DMS153 treated with DMSO at 0.1 percent for 48 hours (cell line): Measurements from ENCODE around the gene EBF3.

Source experiments
- DNase-seq: peaks from one replicate; lab custom pipeline; 2025; ENCODE audit not compliant: unreplicated experiment; lab: John Stamatoyannopoulos, UW

Gene EBF3

DNA sequence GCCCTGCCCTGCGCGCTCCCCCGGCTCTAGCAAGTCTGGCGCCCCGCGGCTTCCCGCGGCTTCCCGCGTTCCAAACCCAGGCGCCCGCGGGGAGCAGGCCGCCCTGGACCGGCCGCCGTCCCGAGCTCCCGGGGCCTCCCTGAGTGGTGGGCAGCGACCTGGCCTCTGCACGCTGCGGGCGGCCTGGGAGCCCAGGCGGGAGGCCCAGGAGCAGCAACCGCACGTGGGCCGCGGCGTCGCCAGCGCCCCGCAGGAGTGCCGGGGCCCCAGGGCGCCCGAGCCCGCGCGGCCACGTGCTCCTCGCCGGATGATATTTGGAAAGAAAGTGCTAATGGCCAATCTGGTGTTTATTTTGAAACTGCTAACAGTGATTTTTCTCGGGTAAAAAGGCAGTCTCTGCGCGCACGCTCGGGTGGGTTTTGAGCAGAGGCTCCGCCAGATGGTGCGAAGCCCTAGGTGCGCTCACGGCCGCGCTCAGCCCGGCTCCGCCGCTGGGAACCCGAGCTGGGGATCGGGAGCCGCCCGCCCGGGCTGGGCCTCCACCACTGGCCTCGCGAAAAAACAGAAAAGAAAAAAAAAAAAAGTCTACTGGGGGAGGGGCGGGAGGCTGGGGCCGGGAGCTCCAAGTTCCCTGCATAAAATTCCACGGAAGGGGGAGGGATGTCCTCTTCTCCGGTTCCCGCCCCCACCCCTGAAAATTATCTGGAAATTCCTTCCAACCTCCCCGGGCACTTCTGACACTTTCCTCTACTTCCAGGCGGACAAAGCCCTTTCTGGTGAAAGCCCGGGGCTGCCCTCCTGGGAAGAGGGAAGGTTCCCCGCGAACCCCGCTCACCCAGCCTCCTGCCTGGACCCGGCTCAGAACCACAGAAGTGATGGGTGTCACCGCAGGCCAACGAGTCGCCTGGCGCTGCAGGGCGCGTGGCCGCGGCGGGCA is 4.3 kb downstream of the EBF3 start:
- no peak for DNase-seq

DNA sequence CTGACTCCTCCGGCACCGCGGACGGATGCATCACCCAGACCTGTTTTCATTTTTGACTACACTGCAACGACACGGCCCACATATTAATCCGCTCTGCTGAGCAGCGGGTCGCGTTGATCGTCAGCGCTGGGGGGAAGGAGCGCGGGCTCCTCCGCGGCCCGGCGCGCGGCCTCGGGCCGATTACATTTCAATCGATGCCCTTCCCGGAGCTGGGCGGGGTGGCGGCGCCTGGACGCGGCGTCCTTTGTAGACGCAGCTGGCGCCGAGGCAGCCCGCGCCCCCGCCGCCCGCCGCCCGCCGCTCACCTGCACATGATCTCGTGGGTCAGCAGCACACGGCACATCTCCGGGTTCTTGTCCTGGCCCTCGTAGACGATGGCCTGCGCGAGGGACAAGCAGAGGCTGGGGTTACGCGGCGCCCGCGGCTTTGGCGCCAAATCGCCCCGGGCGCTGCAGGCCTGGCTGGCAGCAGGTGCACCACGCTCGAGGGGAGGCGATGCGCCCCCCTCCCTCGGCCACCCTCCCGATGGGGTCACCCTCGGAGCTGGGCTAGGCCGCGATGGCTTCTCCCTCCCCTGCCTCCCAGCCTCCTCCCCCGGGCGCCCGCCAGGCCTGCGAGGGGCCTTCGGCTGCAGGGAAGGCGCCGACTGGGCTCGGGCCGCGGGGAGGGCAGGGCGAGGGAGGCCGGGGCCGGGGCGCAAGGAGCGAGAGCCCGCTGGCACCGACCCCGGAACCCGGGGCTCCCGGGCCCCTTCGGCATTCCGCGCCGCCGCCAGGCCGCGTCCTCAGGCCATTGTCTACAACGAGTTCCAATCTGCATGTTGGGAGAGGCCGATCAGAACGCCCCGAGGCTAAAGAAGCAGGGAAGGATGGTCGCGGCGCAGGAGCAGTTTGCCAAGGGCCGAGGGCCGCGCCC is 5.2 kb downstream of the EBF3 start:
- DNase-seq, result peak; percentile 75

DNA sequence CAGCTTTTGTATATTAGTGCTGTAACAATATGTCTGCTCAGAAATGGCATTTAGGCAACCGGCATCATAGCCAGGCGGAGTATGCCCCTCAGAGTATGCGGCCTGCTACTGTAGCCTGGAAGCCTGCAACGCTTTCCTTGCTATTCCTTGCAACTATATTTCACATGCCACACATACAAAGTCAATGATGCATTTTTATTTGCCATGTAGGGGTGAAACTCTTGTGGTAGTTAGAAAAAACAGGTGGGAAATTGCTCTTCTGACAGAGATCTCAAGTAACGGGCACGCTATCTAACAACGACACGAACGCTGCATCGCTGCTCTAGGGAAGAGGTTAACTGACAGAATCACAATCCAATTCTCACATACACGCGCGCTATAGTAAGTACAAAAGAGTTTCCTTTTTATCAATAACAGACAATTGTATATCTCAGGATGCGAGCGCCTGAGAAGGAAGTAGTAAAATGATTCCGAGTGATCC is 5.9 kb downstream of the EBF3 start:
- peak; percentile 75 for DNase-seq

DNA sequence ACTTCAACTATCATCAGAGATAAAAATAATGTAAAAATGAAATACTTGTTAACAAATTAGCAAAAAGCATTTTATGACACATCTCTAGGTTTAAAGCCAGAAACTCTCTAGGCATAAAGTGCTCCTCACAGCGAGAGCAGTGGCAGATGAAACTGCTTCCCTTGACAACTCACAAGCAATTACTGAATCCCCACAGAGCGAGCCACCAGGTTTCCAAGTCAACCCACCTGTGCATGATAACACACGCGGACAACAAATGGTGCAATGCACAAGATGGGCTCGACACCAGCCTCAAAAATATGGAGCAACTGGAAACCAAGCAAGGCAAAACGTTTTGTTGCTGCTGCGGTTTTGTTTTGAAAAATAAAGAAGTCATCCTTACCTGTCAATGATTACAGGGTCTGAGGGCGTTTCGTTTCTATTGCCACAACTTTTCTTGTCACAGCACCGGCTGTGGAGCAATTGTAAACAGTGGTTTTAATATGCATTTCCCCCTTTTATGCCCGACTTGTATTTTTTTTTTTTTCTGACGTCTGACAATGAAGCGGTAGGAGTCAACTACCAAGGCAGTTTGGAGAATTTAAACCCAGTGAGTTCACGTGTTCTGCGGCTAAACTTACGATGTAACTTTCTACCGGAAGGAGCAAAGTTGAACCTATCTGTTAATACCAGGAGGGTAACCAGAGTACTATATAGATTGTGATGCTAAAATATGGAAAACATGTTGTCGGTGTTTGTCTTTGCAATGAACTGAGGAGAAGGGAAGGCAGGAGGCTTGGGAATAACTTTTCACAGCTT is 7.0 kb downstream of the EBF3 start:
- DNase-seq, result peak; percentile 46

DNA sequence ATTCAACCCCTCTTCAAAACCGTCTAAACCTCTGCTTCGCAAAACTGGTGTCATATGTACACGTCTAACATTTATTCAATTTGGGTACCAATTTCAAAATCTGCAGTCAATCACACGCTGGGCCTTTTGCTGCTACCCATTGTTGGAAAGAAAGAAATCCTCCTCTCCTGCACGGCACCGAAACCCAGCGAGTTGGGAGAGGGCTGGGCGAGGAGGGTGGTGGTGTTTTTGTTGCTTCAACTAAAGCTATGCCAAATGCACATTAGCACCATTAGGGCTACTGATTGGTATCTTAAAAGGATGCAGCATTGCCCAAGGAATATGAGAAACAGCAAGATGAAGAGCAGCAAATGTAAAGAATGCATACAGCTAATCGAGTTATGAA is 7.8 kb downstream of the EBF3 start:
- DNase-seq, result no peak

DNA sequence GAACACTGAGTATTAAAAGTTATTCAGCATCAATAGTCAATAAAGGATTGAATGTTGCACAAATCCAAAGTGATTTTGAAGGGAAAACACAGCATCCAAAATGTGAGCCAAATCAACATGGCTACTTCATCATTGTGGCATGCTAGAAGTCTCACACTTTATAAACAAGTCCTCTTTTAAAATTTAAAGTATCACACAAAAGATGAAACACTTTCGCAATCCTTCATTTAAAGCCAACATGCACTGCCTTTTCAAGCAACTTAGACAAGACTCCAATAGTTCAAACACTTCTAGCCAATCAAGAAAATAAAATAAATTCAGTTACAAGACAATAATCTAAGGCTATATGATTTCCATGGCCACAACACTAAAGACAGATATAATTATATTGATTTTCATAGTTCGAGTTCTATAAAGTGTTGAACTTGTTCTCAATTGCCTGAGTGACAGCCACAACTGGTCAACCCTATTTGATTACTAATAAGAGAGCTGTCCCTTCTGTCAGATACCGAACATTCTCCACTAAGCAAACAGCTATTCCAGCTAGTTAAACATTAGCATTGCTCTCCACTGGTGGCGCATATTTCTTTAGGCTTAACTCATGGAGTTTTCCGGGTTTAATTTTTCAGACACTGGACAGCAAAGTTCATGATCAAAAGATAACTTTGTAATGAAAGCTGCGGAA is 8.3 kb downstream of the EBF3 start:
- peak; percentile 73 for DNase-seq

DNA sequence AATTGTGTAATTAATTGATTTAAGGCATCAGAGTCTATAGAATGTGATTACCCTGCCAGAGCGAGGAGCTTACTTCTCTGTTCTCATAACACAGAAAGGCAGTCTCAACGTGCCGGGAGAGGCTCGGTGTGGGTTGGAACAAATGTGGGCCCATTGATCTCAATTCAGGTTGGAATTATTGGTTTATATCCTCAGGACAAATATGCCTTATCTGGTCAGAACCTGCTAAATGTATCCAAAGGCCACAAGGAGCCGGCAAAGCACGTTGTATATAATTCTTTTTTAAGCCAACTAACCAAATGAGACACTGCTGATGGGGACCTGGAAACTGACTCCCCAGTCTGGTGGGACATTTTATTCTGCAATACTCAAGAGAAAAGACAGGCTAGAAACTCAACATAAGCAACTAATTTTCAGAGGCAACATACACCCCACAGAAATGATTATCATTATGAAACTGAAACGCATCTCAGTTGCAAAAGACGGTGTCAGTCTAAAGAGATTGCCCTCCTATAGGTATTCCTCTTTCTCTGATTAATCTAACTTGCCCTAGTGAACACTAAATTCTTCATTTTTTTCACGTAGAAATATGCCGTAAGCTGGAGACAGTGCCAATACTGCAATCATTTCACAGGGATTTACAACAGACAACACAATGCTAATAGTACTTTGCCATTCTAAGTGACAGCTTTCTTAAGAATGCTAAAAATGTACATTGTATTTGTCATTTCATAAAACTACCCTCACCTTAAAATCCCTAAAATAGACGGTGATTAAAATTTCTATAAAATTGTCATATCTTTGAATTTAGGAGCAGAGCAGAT is 9.4 kb downstream of the EBF3 start:
- no peak for DNase-seq

DNA sequence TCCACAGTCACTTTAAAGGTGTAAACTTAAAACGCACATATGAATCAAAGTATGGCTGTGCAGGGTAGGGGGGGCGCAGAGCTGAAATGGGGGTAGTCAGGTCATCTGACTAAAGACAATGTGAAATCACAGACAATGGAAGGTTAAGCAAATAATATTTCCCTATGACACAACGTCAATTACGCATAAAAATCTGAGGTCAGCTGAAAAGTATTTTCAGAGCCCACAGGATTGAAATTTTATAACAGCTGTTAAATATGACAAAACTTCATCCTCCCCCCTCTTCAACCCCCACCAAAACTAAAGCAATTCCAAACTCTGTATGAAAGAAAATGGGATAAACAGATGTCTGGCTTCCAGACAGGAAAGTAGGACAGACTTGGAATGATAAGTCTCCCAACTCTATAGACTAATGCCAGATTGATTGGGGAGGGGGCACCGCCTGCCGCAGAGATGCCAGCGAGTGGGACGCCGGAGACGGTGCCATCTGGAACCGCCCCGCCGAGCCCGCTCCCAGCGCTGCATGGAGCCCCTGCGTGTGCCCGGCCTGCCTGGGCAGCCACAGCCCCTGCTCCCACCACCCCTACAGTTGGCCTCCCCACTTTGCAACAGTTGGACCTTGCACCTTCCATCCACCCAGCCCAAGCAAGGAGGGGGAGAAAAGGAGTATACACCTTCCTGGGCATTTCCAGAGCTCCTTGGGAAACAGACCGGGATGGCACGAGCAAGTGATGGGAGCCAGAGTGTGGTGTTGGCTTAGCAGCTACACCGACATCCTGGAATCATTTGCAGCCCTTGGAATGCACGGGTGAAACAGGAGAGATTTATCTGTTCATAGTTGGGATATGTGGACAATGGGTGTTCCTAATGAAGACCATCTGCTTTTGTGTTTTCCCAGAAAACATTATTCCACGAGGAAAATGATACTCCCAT is 10.7 kb downstream of the EBF3 start:
- no peak for DNase-seq

DNA sequence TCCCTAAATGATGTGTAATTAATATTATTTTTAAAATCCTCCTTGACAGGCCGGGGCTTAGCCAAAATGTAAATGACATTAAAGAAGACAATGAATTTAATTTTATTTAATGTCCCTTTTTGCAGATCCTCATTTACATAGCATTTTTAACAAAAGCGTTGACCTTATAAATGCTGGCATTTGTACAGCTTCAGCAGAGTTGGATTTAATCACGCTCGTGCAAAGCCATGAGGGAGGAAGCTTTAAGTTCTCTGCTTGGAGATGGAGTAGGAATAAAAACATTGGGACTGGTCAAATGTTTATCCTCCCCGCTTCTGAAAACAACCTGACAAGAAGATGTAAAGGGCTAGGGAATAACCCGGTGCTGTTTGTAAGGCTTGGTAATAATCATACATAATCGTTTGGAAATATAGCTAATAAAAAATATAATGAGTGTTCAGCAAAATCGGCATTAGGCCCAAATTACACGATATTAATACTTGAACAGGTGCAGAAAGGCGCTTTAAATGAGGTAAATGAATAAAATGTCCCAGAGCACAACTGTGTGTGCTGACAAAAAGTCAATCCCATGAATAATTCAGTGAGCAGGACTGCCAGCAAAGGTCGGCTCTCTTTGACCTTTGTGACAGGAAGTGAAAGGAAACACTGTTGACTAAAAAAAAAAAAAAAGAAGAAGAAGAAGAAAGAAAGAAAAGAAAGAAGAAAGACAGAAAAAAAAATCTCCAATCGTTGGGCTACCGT is 11.5 kb downstream of the EBF3 start:
- no peak for DNase-seq

DNA sequence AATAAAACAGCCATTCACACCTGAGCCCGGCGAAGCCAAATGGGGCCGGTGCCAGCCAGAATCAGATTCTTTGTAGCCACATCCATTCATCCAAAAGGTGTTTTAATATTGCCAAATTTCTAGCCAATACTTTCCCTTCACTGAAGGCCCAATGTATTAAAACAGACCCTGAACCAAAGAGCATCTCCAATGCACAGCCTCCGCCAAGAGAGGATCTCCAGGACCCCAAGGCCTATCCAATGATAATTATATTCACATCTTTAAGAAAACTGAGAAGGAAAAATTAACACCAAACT is 12.2 kb downstream of the EBF3 start:
- DNase-seq, result no peak

DNA sequence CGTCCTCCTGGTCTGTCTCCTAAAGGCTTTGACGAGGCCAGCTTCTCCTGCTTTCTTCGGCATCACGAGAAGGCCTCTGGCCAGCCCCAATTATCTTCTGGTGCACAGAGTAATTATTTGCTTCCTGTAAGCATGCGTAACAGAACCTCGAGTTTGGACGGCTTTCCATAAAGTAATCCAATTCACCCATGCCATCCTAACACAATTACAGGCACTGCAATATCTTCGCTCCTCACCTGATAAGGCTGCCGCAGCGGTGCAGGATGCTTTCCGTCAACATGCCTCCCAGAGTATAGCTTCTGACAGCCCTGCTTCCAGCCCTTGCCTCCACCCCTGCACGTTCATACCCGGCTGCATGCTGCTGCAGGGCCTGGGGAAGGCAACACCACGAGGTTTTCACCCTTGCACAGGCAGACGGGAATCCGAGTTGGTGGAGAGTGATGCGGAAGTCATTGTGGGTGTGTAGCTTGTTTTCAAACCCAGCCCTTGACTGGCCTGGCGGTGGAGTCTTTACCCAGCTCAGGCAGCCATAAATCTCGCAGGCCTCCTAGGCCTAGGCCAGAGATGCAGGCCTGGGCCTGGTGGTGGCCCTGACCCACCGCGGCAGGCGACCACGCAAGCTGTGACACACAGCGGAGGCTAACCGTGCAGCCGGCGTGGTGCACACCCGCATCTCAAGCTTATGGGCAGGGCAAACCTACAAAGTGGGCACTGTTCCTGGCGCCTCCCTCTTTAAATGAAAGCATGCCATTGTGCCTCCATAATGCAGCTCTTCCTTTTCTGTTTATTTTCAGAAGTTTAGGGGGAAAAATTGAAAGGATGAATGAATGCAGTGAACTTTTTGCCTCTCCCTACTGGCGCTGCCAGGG is 12.7 kb downstream of the EBF3 start:
- peak; percentile 47 for DNase-seq

DNA sequence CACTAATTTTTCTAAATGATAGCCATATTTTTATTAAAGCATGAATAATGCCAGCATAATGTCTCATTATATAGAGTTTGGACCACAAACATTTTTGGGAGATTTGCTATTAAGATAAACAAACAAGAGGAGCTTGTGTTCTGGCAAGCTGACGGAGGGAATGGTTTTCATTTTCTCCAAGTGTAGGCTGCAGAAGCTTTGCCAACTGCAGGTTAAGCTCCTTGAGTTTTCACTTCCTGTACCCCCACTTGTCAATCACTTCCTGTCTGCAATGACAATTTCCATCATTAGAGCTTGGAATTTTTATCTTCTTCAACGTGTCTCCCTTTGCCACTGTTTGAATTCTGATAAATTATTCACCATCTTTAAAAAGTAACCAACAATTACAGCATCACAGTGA is 13.4 kb downstream of the EBF3 start:
- no peak for DNase-seq

DNA sequence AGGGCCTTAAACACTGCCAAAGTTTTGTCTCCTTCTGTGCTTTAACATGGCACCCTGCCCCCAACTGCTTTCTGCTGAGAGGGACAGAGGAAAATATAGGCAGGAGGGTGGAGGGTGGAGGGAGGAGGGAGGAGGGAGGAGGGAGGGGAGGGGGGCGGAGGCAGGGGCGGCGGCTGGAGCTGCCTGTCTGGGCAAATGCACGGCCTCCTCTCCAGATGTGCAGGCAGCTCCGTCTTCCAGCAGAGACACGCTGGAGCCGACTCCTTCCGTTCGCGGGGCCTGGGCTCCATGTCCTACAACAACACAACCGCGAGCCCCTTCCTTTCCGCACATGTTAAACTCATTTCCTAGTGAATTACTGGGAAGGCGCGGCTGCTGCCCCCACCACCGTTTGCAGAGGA is 14.2 kb downstream of the EBF3 start:
- DNase-seq, result no peak

DNA sequence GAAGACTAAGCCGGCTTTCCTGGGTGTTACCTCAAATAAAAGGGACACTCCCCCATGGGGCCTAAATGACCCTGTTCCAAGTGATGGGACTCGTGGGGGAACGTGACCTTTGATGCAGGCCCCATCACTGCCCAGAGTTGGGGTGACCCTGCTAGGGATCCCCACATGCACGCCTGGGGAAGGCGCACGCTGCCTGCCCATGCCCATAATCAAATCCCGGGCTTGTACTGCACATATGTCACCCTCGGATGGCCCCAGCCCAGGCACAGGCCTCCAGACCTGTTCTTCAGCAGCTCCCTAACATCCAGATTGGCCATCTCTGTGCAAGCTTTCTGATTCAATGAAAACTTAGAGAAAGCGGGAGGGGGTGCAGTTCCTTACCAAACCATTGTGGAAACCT is 14.7 kb downstream of the EBF3 start:
- DNase-seq, result no peak

DNA sequence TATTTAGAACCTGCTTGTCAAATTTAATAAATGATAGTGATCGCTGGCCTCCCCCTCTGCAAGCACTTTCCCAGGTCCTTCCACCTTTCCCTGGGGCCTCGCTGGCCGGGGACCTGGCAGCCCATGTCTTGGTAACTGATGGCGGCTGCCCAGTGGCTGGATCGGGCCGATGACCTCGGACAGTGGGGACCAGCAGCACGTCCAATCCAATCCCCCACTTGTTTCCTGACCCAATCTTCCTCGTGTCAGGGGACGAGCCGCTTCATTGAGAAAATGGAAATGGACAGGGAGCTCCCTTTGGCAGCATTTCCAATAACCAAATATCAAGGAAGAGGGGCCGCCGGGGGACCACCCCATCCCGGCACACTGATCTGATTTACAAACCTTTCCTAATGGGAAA is 17.2 kb downstream of the EBF3 start:
- no peak for DNase-seq

DNA sequence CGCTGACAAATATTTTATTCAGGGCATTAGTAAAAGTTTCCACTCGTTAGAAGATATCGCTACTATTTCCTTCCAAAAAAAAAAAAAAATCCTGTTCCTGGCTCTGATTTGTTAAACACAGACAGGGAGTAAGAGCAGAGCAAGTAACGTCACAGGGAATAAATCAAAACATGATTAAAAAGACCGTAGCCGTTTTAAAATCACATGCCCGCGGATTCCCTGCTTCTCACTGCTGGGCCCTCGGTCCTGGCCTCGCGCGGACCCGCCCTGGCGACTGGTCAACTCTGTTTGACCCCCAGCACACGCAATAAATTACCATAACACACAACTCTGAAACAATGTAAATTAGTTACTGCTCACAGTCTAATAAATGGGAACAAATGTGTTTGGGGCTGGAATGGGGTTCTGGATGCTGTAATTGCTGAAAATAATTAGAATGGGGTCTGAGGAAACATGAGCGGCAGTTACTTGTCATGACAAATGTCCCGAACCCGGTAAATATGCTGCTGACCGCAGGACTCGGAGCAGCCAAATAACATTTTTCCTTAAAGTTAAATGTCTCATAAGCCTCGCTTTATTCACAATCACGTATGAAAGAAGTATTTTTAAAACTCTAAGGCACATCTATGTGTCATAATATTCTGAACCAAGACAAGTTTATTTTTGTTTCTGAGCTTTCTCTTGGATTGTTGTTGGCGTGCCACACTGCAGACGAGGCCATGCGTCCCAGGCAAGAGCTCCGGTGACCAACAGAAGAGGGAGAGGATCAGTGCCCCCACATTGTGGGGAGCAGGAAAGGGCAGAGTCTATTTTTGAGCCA is 17.9 kb downstream of the EBF3 start:
- no peak for DNase-seq
